ENCODE results near the gene TCF23. TPM values are rescaled to one million over a fixed set of nuclear protein-coding genes. Genes with fewer than 3 reads are reported as not detected.

The TCF23 gene
- total and polyA plus RNA-seq, 2 donors: 0.05 to 0.14 TPM

DNA sequence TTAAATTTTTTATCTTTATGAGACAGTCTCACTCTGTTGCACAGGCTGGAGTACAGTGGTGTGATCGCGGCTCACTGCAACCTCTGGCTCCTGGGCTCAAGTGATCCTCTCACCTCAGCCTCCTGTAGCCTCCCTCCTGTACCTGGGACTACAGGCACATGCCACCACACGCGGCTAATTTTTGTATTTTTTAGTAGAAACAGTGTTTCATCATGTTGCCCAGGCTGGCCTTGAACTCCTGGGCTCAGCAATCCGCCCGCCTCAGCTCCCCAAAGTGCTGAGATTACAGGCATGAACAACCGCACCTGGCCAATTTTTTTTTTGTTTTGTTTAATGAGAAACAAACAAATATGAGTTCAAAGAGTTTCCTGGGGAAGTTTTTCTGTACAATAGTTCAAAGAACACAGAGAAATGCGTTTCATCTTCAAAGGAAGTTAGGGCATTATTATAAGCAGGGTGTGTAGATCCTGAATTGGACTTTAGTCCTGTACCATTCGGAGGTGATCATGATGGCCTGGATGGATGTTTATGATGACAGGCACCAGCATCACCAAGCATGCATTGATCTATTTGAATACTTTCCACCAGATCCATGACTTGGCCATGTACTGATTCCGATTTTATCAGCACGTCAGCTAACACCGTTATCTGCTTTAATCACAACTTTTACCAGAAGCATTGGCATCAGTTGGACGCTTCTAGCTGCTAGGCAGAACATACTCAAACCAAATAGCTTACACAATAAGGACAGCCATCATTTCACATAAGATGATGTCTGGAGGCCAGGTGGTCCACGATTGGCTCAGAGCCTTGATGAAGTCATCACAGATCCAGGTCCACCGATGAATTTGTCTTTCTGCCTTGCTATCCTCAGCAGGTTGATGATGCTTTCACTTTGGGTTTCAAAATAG, 28.9 kb downstream of the TCF23 start:
- peaks cover 0 to 4% of the 10 kb centered on the region in 2 donors for H3K9me3 ChIP-seq (ENCODE audit: control insufficient read depth in 2 of 2, insufficient read depth in 1 of 2, low read length in 1 of 2)
- no peak for DNase-seq (ENCODE audit: low read depth in 6 of 9, low spot score in 9 of 9)
- no peaks in the 10 kb centered on the region for H3K36me3 ChIP-seq (ENCODE audit: control insufficient read depth in 2 of 2, insufficient read depth in 2 of 2, low read length in 1 of 2)
- peaks cover 0 to 23% of the 10 kb centered on the region in 2 donors for H3K27me3 ChIP-seq (ENCODE audit: control insufficient read depth in 2 of 2, insufficient read depth in 1 of 2, low read length in 1 of 2)
- no peaks in the 10 kb centered on the region for H3K4me1 ChIP-seq (ENCODE audit: control insufficient read depth in 2 of 2, insufficient read depth in 2 of 2, low read length in 2 of 2)
- H3K4me3 ChIP-seq (ENCODE audit: low read length in 2 of 2): no peak overlapping the region
- WGBS: 86% methylated on average over 15 of the region's 15 CpGs
- H3K27ac ChIP-seq (ENCODE audit: low read depth in 1 of 2, low read length in 1 of 2): no peak overlapping the region

DNA sequence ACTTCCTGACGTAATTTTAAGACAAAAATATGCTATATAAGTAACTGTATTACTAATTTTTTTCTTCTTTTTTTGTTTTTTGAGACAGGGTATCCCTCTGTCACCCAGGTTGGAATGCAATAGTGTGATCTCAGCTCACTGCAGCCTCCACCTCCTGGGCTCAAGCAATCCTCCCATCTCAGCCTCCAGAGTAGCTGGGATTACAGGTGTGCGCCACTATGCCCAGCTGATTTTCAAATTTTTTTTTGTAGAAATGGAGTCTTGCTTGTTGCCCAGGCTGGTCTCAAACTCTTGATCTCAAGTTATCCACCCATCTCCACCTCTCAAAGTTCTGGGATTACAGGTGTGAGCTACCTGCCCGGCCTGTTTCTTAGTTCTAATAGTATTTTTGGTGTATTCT, 29.7 kb downstream of the TCF23 start:
- peaks cover 0 to 18% of the 10 kb centered on the region in 2 donors for H3K27me3 ChIP-seq (ENCODE audit: control insufficient read depth in 2 of 2, insufficient read depth in 1 of 2, low read length in 1 of 2)
- no peaks in the 10 kb centered on the region for H3K4me1 ChIP-seq (ENCODE audit: control insufficient read depth in 2 of 2, insufficient read depth in 2 of 2, low read length in 2 of 2)
- H3K36me3 ChIP-seq (ENCODE audit: control insufficient read depth in 2 of 2, insufficient read depth in 2 of 2, low read length in 1 of 2): no peaks in the 10 kb centered on the region
- no peaks in the 10 kb centered on the region for H3K9me3 ChIP-seq (ENCODE audit: control insufficient read depth in 2 of 2, insufficient read depth in 1 of 2, low read length in 1 of 2)
- no peak for DNase-seq (ENCODE audit: low read depth in 6 of 9, low spot score in 9 of 9)
- no peak overlapping the region for H3K4me3 ChIP-seq (ENCODE audit: low read length in 2 of 2)
- WGBS: 94% methylated on average over 3 of the region's 3 CpGs
- no peak overlapping the region for H3K27ac ChIP-seq (ENCODE audit: low read depth in 1 of 2, low read length in 1 of 2)

DNA sequence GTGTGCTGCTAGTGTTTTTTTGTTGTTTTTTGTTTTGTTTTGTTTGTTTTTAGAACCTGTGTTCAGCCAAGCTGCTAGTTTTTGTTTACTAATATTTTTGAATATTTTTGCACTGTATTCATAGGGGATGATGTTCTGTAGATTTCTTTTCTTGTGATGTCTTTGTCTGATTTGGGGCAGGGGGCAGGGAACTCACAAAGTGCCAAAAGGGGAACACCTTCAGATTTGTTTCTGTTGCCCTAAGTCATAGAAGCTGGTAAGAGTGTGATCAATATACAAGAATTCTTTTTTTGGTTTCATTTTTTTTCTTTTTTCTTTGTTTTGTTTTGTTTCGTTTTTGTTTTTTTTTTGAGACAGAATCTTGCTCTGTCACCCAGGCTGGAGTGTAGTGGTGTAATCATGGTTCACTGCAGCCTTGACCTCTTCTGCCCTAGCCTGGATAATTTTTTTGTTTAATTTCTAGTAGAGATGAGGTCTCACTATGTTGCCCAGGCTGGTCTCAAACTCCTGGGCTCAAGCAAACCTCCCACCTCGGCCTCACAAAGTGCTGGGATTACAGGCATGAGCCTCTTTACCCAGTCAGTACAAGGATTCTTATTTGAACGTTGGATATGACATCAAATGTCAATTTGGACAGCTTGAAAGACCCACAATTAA, 30.7 kb downstream of the TCF23 start:
- no peak for DNase-seq (ENCODE audit: low read depth in 6 of 9, low spot score in 9 of 9)

GRCh38 chr2:27182346-27182745, 33.5 kb downstream of the TCF23 start:
- H3K27me3 ChIP-seq (ENCODE audit: control insufficient read depth in 2 of 2, insufficient read depth in 1 of 2, low read length in 1 of 2): peaks cover 0 to 5% of the 10 kb centered on the region in 2 donors
- 91% methylated on average over 4 of the region's 4 CpGs for WGBS
- H3K4me3 ChIP-seq (ENCODE audit: low read length in 2 of 2): no peak overlapping the region
- no peaks in the 10 kb centered on the region for H3K4me1 ChIP-seq (ENCODE audit: control insufficient read depth in 2 of 2, insufficient read depth in 2 of 2, low read length in 2 of 2)
- H3K9me3 ChIP-seq (ENCODE audit: control insufficient read depth in 2 of 2, insufficient read depth in 1 of 2, low read length in 1 of 2): no peaks in the 10 kb centered on the region
- no peak overlapping the region for H3K27ac ChIP-seq (ENCODE audit: low read depth in 1 of 2, low read length in 1 of 2)
- no peaks in the 10 kb centered on the region for H3K36me3 ChIP-seq (ENCODE audit: control insufficient read depth in 2 of 2, insufficient read depth in 2 of 2, low read length in 1 of 2)
- no peak for DNase-seq (ENCODE audit: low read depth in 6 of 9, low spot score in 9 of 9)

More for the DNA sequence above, 30.7 kb downstream of the TCF23 start:
- Histone ChIP-seq H3K4me3 (ENCODE audit: low read length in 2 of 2) (no peak overlapping the region), H3K36me3 (ENCODE audit: control insufficient read depth in 2 of 2, insufficient read depth in 2 of 2, low read length in 1 of 2) (no peaks in the 10 kb centered on the region), H3K27me3 (ENCODE audit: control insufficient read depth in 2 of 2, insufficient read depth in 1 of 2, low read length in 1 of 2) (peaks cover 0 to 13% of the 10 kb centered on the region in 2 donors), H3K27ac (ENCODE audit: low read depth in 1 of 2, low read length in 1 of 2) (no peak overlapping the region), H3K4me1 (ENCODE audit: control insufficient read depth in 2 of 2, insufficient read depth in 2 of 2, low read length in 2 of 2) (no peaks in the 10 kb centered on the region), H3K9me3 (ENCODE audit: control insufficient read depth in 2 of 2, insufficient read depth in 1 of 2, low read length in 1 of 2) (no peaks in the 10 kb centered on the region)
- 82% methylated on average over 3 of the region's 3 CpGs for WGBS

GRCh38 chr2:27184115-27184514, 35.3 kb downstream of the TCF23 start:
- no peaks in the 10 kb centered on the region for H3K9me3 ChIP-seq (ENCODE audit: control insufficient read depth in 2 of 2, insufficient read depth in 1 of 2, low read length in 1 of 2)
- whole genome bisulfite sequencing: 88% methylated on average over 4 of the region's 4 CpGs
- no peak overlapping the region for H3K4me3 ChIP-seq (ENCODE audit: low read length in 2 of 2)
- H3K27ac ChIP-seq (ENCODE audit: low read depth in 1 of 2, low read length in 1 of 2): no peak overlapping the region
- H3K27me3 ChIP-seq (ENCODE audit: control insufficient read depth in 2 of 2, insufficient read depth in 1 of 2, low read length in 1 of 2): peaks cover 0 to 2% of the 10 kb centered on the region in 2 donors
- no peak for DNase-seq (ENCODE audit: low read depth in 6 of 9, low spot score in 9 of 9)
- no peaks in the 10 kb centered on the region for H3K4me1 ChIP-seq (ENCODE audit: control insufficient read depth in 2 of 2, insufficient read depth in 2 of 2, low read length in 2 of 2)
- no peaks in the 10 kb centered on the region for H3K36me3 ChIP-seq (ENCODE audit: control insufficient read depth in 2 of 2, insufficient read depth in 2 of 2, low read length in 1 of 2)

DNA sequence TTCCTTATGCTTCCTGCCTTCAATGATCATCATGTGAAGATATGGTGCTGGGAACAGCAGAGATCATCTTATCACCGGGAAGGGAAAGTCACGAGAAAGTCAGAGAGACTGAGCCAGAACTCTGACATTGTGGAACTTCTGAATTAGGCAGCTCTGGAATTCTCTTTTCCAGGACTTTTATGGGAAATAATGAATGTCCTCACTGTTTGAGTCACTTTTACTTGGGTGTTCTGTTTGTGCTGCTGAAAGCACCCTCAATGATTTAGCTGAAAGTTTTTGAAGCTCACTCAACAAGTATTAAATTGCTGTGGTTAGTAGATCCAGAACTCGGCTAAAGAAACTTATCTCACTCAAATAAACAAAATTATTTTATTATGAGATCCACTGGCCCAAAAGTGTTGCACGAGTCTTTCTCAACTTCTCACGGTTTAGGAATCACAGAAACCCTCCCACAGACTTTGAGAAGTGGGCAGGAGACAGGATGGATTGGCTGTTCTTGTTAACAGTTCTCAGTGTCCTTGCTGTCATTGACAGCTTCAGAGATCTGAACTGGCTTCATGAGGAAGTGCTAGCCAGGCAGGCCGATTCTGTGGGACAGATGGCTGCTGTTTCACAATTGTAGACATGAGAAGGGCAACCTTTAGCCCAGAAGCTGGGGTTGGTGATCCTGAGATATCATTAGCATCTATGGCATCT, 36.7 kb downstream of the TCF23 start:
- no peak overlapping the region for H3K27ac ChIP-seq (ENCODE audit: low read depth in 1 of 2, low read length in 1 of 2)
- no peaks in the 10 kb centered on the region for H3K36me3 ChIP-seq (ENCODE audit: control insufficient read depth in 2 of 2, insufficient read depth in 2 of 2, low read length in 1 of 2)
- DNase-seq (ENCODE audit: low read depth in 6 of 9, low spot score in 9 of 9): no peak
- no peak overlapping the region for H3K4me3 ChIP-seq (ENCODE audit: low read length in 2 of 2)
- H3K9me3 ChIP-seq (ENCODE audit: control insufficient read depth in 2 of 2, insufficient read depth in 1 of 2, low read length in 1 of 2): no peaks in the 10 kb centered on the region
- no peaks in the 10 kb centered on the region for H3K4me1 ChIP-seq (ENCODE audit: control insufficient read depth in 2 of 2, insufficient read depth in 2 of 2, low read length in 2 of 2)
- 73% methylated on average over 6 of the region's 6 CpGs for WGBS
- peaks cover 0 to 2% of the 10 kb centered on the region in 2 donors for H3K27me3 ChIP-seq (ENCODE audit: control insufficient read depth in 2 of 2, insufficient read depth in 1 of 2, low read length in 1 of 2)

GRCh38 chr2:27186613-27187345, 38.0 kb downstream of the TCF23 start:
- DNase-seq (ENCODE audit: low read depth in 6 of 9, low spot score in 9 of 9): no peak
- Histone ChIP-seq H3K36me3 (ENCODE audit: control insufficient read depth in 2 of 2, insufficient read depth in 2 of 2, low read length in 1 of 2) (no peaks in the 10 kb centered on the region), H3K4me3 (ENCODE audit: low read length in 2 of 2) (no peak overlapping the region), H3K27me3 (ENCODE audit: control insufficient read depth in 2 of 2, insufficient read depth in 1 of 2, low read length in 1 of 2) (peaks cover 0 to 2% of the 10 kb centered on the region in 2 donors), H3K4me1 (ENCODE audit: control insufficient read depth in 2 of 2, insufficient read depth in 2 of 2, low read length in 2 of 2) (no peaks in the 10 kb centered on the region), H3K9me3 (ENCODE audit: control insufficient read depth in 2 of 2, insufficient read depth in 1 of 2, low read length in 1 of 2) (no peaks in the 10 kb centered on the region), H3K27ac (ENCODE audit: low read depth in 1 of 2, low read length in 1 of 2) (no peak overlapping the region)
- WGBS: 49% methylated on average over 6 of the region's 6 CpGs

GRCh38 chr2:27189989-27190388, 41.2 kb downstream of the TCF23 start:
- no peak for DNase-seq (ENCODE audit: low read depth in 6 of 9, low spot score in 9 of 9)
- Histone ChIP-seq H3K4me3 (ENCODE audit: low read length in 2 of 2) (no peak overlapping the region), H3K27ac (ENCODE audit: low read depth in 1 of 2, low read length in 1 of 2) (no peak overlapping the region), H3K4me1 (ENCODE audit: control insufficient read depth in 2 of 2, insufficient read depth in 2 of 2, low read length in 2 of 2) (no peaks in the 10 kb centered on the region), H3K36me3 (ENCODE audit: control insufficient read depth in 2 of 2, insufficient read depth in 2 of 2, low read length in 1 of 2) (no peaks in the 10 kb centered on the region), H3K9me3 (ENCODE audit: control insufficient read depth in 2 of 2, insufficient read depth in 1 of 2, low read length in 1 of 2) (no peaks in the 10 kb centered on the region), H3K27me3 (ENCODE audit: control insufficient read depth in 2 of 2, insufficient read depth in 1 of 2, low read length in 1 of 2) (no peaks in the 10 kb centered on the region)
- WGBS: 97% methylated on average over 8 of the region's 8 CpGs

Measured in thymus (tissue), 11 donors.